ENCODE data around the gene RBM20.

DNA sequence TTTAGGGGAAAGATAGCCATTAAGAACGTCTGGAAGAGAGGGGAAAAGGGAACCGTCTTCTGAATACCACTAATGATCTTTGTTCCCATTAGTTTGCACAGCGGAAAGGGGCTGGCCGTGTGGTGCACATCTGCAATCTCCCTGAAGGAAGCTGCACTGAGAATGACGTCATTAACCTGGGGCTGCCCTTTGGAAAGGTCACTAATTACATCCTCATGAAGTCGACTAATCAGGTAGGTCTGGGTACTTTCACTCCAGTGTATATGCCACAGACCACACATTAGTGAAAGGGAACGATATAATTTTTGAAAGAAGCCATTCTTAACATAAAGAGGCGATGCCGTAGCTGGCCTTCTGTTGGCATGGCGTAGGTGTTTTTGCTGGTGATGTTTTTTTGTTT, 153.3 kb downstream of the RBM20 start:
- no peak for TF ChIP-seq EZH2 (IDR thresholded peaks at IDR 0.05; ENCODE audit: insufficient read depth, poor library complexity, severe bottlenecking)
- TF ChIP-seq EZH2phosphoT487 (IDR thresholded peaks at IDR 0.05; ENCODE audit: insufficient read depth, low read depth), result no peak
